OCI-LY7 (cell line): ENCODE data around the gene ZNF544.

Source experiments
- CTCF ChIP-seq: fragments of 200-600 bp; sonication (generic); conservative IDR thresholded peaks from 2 replicates; pipeline ENCODE4 v1.5.1; 2014; ENCODE audit warnings: mild to moderate bottlenecking, antibody characterized with exemption, low read length, moderate library complexity, mixed read lengths
- EZH2phosphoT487 ChIP-seq: fragments of 200-600 bp; sonication (generic); IDR thresholded peaks from 2 replicates; pipeline ENCODE4 v1.6.1; 2018; ENCODE audit warnings: low read depth, borderline replicate concordance, mild to moderate bottlenecking, mixed run types, antibody characterized with exemption, low read length, moderate library complexity, mixed read lengths

GRCh38 chr19:58304748-58305064, 76.0 kb downstream of the ZNF544 start:
- TF ChIP-seq CTCF (no peak), EZH2phosphoT487 (no peak)
